HFF-Myc (cell line): ENCODE results near the gene LSP1.
"Not testable (repeated sequence)": the region's sequence is repeated elsewhere in the genome, so short reads cannot be mapped to it uniquely, and the experiment has no call there.

Experiments
- DNase-seq: peaks from one replicate; pipeline ENCODE4 v3.0.0-alpha.2; 2011; ENCODE audit warnings: low read depth; ENCODE audit errors: extremely low read depth
- H3K4me3 ChIP-seq: replicated peaks from 2 replicates; pipeline ENCODE4 v1.5.1; 2011; ENCODE audit warnings: low read depth, mild to moderate bottlenecking, control low read depth, low read length
- CTCF ChIP-seq: IDR thresholded peaks from 2 replicates; pipeline ENCODE4 v1.5.1; 2012; ENCODE audit warnings: mild to moderate bottlenecking, low read depth, low read length, control low read depth; ENCODE audit errors: missing control alignments

The LSP1 gene

GRCh38 chr11:1852877-1853276, at the start of gene LSP1:
TSS of gene LSP1 (plus strand) at chr11:1853084. CDS start at chr11:1853145, 61 bp downstream.
- no peak for DNase-seq
- no peak for TF ChIP-seq CTCF
- no peak within 1 kb of the TSS for H3K4me3 ChIP-seq

- TF ChIP-seq CTCF, result no peak
These were observed 49.6 kb upstream of the LSP1 start for GRCh38 chr11:1803246-1803645.

GRCh38 chr11:1803835-1804519, 48.9 kb upstream of the LSP1 start:
- not testable (repeated sequence) for H3K4me3 ChIP-seq

More at GRCh38 chr11:1803246-1803645, 49.6 kb upstream of the LSP1 start:
- no peak for DNase-seq
- H3K4me3 ChIP-seq, result no peak overlapping the region

GRCh38 chr11:1805525-1805924, 47.4 kb upstream of the LSP1 start:
- no peak overlapping the region for H3K4me3 ChIP-seq
- no peak for DNase-seq
- no peak for TF ChIP-seq CTCF

More at GRCh38 chr11:1803835-1804519, 48.9 kb upstream of the LSP1 start:
- DNase-seq, result not testable (repeated sequence)

GRCh38 chr11:1807264-1807995, 45.5 kb upstream of the LSP1 start:
- H3K4me3 ChIP-seq, result no peak overlapping the region
- no peak for DNase-seq
- TF ChIP-seq CTCF, result peak; percentile 13

GRCh38 chr11:1810761-1811160, 42.1 kb upstream of the LSP1 start:
- TF ChIP-seq CTCF, result no peak
- DNase-seq, result no peak
- no peak overlapping the region for H3K4me3 ChIP-seq

GRCh38 chr11:1812274-1812673, 40.6 kb upstream of the LSP1 start:
- TF ChIP-seq CTCF, result no peak
- DNase-seq, result no peak
- H3K4me3 ChIP-seq, result no peak overlapping the region
